Smooth muscle cell (in vitro differentiated cells): ENCODE measurements around the gene CNTN5. TPM values are rescaled to one million over a fixed set of nuclear protein-coding genes. Genes with fewer than 3 reads are reported as not detected.

Experiments
- DNase-seq: peaks from one replicate; lab custom pipeline; 2025; ENCODE audit not compliant: unreplicated experiment; lab: John Stamatoyannopoulos, UW
- H2AFZ ChIP-seq: fragments of 200-600 bp; sonication (generic); 2 replicates; pipeline ENCODE4 v1.6.0; 2016; ENCODE audit warnings: antibody characterized with exemption, low read depth, mild to moderate bottlenecking
- H3F3A ChIP-seq: fragments of 200-600 bp; sonication (generic); 2 replicates; pipeline ENCODE4 v1.6.0; 2017; ENCODE audit warnings: antibody characterized with exemption, low read depth
- H3K27ac ChIP-seq: fragments of 200-600 bp; sonication (generic); 2 replicates; pipeline ENCODE4 v1.5.1; 2016; ENCODE audit warnings: low read depth, mild to moderate bottlenecking
- H3K27me3 ChIP-seq: fragments of 200-600 bp; sonication (generic); 2 replicates; pipeline ENCODE4 v1.6.1; 2016; ENCODE audit warnings: low read depth, mild to moderate bottlenecking
- H3K36me3 ChIP-seq: fragments of 200-600 bp; sonication (generic); 2 replicates; pipeline ENCODE4 v1.5.1; 2016; ENCODE audit warnings: low read depth
- H3K4me1 ChIP-seq: fragments of 200-600 bp; sonication (generic); 2 replicates; pipeline ENCODE4 v1.5.1; 2016; ENCODE audit warnings: low read depth
- H3K4me2 ChIP-seq: fragments of 200-600 bp; sonication (generic); 2 replicates; pipeline ENCODE4 v1.6.0; 2016; ENCODE audit warnings: mild to moderate bottlenecking
- H3K4me3 ChIP-seq: fragments of 200-600 bp; sonication (generic); 2 replicates; pipeline ENCODE4 v1.5.1; 2016; ENCODE audit warnings: mild to moderate bottlenecking
- H3K79me2 ChIP-seq: fragments of 200-600 bp; sonication (generic); 2 replicates; pipeline ENCODE4 v1.6.0; 2016; ENCODE audit warnings: low read depth, mild to moderate bottlenecking
- H3K9ac ChIP-seq: fragments of 200-600 bp; sonication (generic); 2 replicates; pipeline ENCODE4 v1.6.0; 2016; ENCODE audit warnings: low read depth
- H3K9me3 ChIP-seq: fragments of 200-600 bp; sonication (generic); replicated peaks from 2 replicates; pipeline ENCODE4 v1.5.1; 2016; ENCODE audit warnings: low read depth
- H4K20me1 ChIP-seq: fragments of 200-600 bp; sonication (generic); 2 replicates; pipeline ENCODE4 v1.6.0; 2016; ENCODE audit warnings: low read depth
- CTCF ChIP-seq: fragments of 200-600 bp; sonication (generic); IDR thresholded peaks from 2 replicates; pipeline ENCODE4 v1.5.1; 2017; ENCODE audit warnings: borderline replicate concordance, mild to moderate bottlenecking, antibody characterized with exemption; ENCODE audit not compliant: insufficient read depth, poor library complexity, severe bottlenecking
- whole genome bisulfite sequencing: methylation state at CpG from one replicate; pipeline ENCODE4 v1.1.7; 2016; ENCODE audit warnings: low lambda C conversion rate; 5-methylcytosine and 5-hydroxymethylcytosine counted together
- polyA plus RNA-seq: library from polyadenylated mRNA; unstranded; fragments of >200 nt; fragmentation: Nextera tagmentation; extraction: Ambion mirVana; gene quantifications from 2 replicates; pipeline ENCODE4 v1.2.1, GENCODE V29; 2016
- total RNA-seq: library from RNA; depleted of rRNA; stranded (reverse); fragments of >200 nt; gene quantifications from 2 replicates; pipeline ENCODE4 v1.2.3, GENCODE V29; 2014

CNTN5 gene
- total and polyA plus RNA-seq, 2 experiments from 2014 or later = 0.97 to 3.1 TPM

- Histone ChIP-seq H3K79me2 (no peaks in the 10 kb centered on the region), H3F3A (no peaks in the 10 kb centered on the region), H3K27ac (no peak overlapping the region), H3K36me3 (no peaks in the 10 kb centered on the region), H3K4me3 (no peak overlapping the region), H3K27me3 (no peaks in the 10 kb centered on the region), H3K4me2 (no peak overlapping the region), H3K9ac (no peak overlapping the region), H3K4me1 (no peaks in the 10 kb centered on the region), H4K20me1 (no peaks in the 10 kb centered on the region), H3K9me3 (no peaks in the 10 kb centered on the region), H2AFZ (no peak overlapping the region)
- no peak for DNase-seq
- no peak for TF ChIP-seq CTCF
These were observed 1308.6 kb downstream of the CNTN5 start for GRCh38 chr11:100329352-100329751.

GRCh38 chr11:100336873-100337272, 1316.1 kb downstream of the CNTN5 start:
- Histone ChIP-seq H3K27ac (no peak overlapping the region), H3K4me3 (no peak overlapping the region), H3K4me1 (no peaks in the 10 kb centered on the region), H4K20me1 (no peaks in the 10 kb centered on the region), H3K27me3 (no peaks in the 10 kb centered on the region), H2AFZ (no peak overlapping the region), H3K79me2 (no peaks in the 10 kb centered on the region), H3K4me2 (no peak overlapping the region), H3F3A (peaks cover 5% of the 10 kb centered on the region), H3K36me3 (no peaks in the 10 kb centered on the region), H3K9ac (no peak overlapping the region), H3K9me3 (no peaks in the 10 kb centered on the region)
- 94% methylated on average over 4 of the region's 4 CpGs for WGBS
- no peak for DNase-seq
- no peak for TF ChIP-seq CTCF

GRCh38 chr11:100338144-100338840, 1317.5 kb downstream of the CNTN5 start:
- H3K4me2 ChIP-seq = no peak overlapping the region
- no peaks in the 10 kb centered on the region for H3K9me3 ChIP-seq
- H3K79me2 ChIP-seq = no peaks in the 10 kb centered on the region
- peak overlapping the region; percentile 43 for H2AFZ ChIP-seq
- no peak overlapping the region for H3K27ac ChIP-seq
- TF ChIP-seq CTCF = no peak
- H3K36me3 ChIP-seq = no peaks in the 10 kb centered on the region
- no peak overlapping the region for H3K4me3 ChIP-seq
- H4K20me1 ChIP-seq = no peaks in the 10 kb centered on the region
- 94% methylated on average over 6 of the region's 6 CpGs for WGBS
- H3K4me1 ChIP-seq = no peaks in the 10 kb centered on the region
- no peak overlapping the region for H3K9ac ChIP-seq
- DNase-seq = no peak
- H3K27me3 ChIP-seq = no peaks in the 10 kb centered on the region
- peaks cover 5% of the 10 kb centered on the region for H3F3A ChIP-seq
